ENCODE data around the gene TOB1.

TOB1 gene

DNA sequence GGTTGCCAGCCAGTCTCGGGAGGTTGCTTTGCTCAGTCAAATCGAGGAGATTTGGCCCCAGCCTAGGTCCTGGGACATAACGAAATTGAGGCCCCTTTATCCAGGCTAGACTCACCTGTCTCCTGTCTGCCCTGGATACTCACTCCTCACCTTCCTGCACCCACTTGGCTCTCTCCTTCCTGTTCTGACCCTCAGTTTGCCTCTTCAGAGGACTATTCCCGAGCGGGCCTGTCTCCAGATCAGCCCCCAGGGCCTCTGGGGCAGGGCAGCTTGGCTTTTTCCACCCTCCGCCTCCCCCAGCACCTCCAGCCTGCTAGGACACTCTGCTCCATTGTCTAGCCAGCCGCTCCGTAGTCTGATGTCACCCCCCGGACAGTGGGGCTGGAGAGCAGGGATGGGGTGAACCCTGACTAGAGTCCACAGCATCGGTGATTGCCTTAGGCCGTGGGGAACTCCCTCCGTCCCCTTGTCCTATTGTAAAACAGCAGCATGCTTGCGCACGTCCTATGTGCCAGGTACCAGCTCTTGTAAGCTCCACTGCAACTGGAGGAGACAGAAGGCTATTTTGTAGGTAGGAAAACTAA is 21.9 kb downstream of the TOB1 start:
- no peak for DNase-seq

DNA sequence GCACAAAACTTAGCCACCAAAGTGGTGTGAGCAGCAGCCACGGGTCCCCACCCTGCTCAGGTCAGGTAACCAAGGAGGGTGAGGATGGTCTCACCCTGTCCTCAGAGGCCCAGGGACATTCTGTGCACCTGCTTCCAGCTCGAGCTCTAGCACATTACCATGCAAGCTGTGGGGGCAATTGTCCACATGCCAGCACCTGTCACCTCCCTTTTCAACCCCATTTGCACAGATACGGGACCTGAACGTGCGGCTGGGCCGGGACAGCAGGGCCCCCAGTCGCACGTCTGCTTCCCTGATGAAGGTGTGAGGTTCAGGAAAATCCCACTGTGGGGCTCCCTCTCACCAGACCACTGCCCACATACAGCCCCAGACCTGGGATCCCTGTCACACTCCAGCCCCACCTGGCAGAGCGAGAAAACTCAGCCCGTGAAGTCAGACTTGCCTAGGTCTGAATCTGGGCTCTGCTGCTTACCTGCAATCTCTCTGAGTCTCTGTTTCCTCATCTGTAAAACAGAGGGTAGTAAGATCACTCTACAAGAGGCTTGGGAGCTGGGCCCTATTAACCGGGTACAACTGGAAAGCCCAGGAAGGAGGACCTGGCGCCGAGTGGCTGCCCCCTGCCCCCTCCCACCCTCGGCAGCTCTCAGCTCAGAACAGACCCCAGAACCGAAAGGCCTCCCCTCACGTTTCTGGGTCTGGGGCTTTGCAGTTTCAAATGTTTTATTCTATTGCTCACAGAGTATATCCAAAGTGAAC is 22.8 kb downstream of the TOB1 start:
- DNase-seq: no peak

DNA sequence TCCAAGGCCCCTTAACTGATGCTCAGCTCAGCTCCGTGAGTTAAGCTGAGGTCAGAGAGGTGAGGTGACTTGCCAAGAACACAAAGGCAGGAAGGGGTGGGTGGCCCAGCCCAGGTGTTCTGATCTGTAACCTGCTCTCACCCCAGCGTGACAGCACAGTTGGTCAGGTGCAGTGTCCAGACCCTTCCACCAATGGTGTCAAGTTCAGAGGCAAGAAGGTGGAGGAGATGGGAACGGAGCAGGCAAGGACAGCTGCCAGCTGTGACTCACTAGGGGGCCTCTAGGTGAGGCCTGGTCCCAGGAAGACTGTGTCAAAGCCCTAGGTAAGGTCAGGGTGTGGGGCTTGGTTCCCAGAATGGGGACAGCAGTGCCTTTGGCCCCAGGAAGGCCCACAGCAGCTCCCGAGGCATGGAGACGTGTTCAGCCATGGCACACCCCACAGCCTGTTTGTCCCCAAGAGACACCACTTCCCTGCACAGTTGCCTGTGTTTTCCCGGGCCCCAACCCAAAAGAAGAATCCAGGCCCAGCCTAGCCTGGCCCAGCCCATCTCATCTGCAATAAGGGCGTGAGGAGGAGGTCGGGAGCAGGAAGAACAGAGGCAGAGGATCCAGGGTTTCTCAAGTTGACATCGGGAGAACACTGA is 23.5 kb downstream of the TOB1 start:
- no peak for DNase-seq

DNA sequence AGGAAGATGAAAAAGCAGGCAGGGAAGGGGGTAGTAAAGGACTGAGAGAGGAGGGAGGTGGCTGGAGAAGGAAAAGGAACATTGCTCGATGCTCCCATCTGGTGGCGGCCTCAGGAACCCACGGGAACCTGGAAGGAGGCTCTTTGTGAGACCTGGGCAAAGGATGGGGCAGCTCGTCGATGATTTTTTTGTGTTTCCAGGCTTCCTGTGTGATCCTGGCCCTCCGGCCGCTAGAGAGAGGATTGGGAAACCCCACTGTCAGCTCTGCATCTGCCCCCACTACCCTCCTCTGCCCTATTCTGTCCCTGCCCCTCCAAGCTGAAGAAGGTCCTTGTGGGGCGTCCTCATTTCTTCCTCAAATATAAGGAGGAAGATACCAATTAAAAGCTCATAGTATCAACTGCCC is 24.2 kb downstream of the TOB1 start:
- DNase-seq: peak; percentile 74

DNA sequence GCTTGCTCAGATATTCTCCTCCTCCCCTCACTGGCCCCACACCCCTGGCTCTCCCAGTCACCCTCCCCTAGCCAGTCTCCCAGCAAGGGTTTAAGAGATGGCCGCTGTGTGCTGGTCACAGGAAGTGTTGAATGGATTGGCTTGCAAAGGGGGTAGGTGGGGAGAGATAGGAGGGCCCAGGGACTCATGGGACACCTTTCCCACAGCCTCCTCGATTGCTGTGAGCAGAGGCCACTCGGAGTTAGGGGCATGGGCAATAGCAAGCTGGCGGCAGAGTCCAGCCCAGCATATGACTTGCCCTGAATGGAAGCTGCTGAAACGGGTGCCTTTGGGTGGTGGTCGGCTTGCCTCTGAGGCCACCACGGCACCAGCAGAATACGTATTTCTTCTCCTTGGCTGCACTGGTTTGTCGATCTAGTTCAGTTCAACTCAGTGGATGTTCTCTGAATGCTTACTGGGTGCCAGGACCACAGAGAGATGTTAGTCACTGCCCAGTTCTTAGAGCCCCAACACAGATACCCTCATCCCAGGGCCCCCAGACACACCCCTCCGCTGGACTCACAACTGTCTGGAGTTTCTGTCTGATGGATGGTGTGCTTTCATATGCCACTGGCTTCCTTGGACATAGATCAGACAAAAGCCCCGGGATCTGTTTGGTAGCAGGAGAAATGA is 24.7 kb downstream of the TOB1 start:
- DNase-seq: no peak

DNA sequence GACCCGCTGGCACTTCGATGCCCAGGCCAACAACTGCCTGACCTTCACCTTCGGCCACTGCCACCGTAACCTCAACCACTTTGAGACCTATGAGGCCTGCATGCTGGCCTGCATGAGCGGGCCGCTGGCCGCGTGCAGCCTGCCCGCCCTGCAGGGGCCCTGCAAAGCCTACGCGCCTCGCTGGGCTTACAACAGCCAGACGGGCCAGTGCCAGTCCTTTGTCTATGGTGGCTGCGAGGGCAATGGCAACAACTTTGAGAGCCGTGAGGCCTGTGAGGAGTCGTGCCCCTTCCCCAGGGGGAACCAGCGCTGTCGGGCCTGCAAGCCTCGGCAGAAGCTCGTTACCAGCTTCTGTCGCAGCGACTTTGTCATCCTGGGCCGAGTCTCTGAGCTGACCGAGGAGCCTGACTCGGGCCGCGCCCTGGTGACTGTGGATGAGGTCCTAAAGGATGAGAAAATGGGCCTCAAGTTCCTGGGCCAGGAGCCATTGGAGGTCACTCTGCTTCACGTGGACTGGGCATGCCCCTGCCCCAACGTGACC is 25.8 kb downstream of the TOB1 start:
- DNase-seq: no peak

DNA sequence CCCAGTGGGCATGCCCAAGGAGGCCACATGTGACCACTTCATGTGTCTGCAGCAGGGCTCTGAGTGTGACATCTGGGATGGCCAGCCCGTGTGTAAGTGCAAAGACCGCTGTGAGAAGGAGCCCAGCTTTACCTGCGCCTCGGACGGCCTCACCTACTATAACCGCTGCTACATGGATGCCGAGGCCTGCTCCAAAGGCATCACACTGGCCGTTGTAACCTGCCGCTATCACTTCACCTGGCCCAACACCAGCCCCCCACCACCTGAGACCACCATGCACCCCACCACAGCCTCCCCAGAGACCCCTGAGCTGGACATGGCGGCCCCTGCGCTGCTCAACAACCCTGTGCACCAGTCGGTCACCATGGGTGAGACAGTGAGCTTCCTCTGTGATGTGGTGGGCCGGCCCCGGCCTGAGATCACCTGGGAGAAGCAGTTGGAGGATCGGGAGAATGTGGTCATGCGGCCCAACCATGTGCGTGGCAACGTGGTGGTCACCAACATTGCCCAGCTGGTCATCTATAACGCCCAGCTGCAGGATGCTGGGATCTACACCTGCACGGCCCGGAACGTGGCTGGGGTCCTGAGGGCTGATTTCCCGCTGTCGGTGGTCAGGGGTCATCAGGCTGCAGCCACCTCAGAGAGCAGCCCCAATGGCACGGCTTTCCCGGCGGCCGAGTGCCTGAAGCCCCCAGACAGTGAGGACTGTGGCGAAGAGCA is 26.4 kb downstream of the TOB1 start:
- no peak for DNase-seq

DNA sequence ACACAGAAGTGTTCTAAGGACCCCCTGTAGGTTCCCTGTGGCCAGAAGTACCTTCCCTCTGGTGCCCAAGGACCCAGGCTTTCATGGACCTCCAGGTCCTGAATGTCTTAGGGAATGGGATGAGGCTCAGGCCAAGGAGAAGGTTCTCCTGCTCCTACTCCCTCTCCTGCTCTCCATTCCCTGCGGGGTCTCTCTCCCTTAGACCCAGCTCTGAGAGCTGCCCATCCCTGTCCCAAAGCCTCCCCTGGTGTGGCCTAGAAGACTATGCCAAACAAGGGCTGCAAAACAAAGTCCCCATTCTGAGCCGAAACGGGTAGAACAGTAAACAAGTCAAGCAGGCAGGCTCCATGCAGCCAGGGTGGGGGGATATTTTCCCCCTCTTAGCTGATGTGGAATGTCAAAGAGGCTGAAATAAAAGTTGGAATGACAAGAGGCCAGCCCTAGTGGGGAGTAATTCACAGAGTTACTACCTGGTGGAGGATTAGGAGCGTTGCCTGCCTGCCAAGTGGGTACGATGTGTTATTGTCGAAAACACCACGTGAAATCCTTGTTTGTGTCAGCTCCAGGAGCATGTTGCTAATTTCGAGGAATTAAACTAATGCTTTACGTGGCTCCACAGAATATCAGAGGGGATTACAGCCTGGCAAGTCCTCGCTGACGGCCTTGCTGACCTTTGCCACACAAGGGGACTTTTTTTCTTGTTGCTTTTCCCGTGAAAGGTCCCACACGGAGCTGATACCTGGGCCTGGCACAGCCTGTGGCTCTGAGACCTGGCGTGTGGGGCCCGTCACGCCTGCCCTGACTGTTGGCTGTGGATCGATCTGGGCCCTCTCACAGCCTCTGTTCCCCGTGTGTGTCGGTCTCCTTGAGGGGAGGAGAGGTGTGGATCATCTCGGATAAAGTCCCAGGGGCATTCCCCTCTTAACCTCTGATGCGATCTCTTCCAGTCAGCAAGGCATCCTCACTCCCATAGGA is 27.9 kb downstream of the TOB1 start:
- no peak for DNase-seq

DNA sequence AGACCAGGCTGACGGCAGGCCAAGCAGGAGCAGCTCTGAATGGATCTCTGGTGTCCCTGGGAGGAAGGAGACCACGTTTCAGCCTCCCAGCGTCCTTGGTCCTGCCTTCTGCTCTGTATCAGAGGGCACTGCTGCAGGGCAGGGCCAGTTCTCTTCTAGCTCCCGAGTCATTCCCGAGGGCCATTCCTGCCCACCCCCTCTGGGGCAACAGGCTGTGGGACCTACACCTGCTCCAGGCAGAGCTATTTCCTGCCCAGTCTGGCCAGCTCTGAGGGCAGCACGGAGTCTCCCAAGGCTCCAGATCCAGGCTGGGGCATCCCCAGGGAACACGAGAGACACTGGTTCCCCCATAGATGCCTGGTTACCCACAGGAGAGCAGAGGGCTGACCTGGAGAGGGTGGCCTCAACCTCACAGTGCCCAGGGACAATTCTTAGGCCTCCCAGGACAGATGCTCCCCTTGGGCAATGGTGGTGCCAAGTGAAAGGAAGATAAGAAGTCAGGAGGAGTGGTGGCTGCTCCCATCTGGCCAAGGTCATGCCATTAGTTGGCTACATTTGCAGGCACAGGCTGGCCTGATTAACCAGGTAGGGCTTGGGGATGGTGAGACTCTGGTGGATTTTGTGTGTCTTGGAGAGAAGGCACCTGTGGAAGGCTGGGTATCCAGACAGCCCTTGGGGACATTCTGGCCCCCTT is 28.7 kb downstream of the TOB1 start:
- DNase-seq: no peak

DNA sequence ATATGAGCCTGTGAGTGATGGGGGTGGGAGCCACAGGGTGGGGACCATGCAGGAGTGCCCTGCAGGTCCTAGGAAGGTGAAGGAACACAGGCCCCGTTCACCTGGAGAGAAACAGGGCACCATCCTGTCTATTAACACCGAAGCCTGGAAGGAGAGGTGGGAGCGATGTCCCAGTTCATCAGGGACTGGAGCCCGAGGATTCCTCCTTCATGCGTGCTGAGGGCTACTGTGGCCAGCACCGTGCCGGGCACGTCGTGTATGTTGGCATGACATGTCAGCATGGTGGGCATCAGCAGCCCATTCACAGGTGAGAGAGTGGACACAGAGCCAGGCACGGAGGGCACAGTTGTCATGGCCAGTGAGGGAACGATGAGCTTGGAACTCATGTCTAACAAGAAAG is 29.3 kb downstream of the TOB1 start:
- no peak for DNase-seq

DNA sequence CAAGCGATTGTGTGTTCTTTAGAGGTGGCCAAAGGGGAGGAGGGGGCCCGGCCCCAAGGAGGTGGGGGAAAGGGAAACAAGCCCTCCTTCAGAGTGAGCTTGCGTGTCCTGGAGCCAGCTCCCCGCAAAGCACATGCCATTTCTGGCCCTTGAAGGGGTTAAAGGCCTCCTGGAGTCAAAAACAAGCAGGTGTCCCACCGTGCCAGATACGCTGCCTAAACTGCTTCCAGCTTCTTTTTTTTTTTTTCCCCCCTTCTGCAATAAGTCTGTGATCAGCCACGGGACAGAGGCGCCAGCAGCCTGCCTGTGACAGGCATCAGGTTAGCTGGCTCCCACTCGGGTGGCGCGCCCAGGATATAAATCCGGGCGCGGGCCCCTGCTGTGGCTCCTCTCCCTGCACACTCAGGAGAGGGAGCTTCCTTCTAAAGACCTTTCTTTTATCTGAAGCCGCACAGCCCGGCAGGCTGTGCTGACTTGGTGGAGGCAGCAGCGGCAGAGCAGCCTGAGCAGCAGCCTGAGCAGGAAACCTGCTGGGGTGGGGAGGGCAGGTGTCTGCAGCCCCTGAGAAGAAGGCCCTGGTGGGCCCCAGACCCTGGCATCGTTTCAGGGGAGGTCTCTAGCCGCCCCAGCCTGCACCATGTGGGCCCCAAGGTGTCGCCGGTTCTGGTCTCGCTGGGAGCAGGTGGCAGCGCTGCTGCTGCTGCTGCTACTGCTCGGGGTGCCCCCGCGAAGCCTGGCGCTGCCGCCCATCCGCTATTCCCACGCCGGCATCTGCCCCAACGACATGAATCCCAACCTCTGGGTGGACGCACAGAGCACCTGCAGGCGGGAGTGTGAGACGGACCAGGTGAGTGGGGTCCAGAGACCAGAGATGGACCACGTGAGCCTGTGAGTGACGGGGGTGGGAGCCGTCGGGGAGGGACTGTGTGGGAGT is 30.6 kb downstream of the TOB1 start, which contains the start of gene WFIKKN2:
TSS of gene WFIKKN2 (plus strand) at position 286 of the 934 bp plus-strand sequence. CDS start at position 638, 352 bp downstream.
- DNase-seq: peak; percentile 58

DNA sequence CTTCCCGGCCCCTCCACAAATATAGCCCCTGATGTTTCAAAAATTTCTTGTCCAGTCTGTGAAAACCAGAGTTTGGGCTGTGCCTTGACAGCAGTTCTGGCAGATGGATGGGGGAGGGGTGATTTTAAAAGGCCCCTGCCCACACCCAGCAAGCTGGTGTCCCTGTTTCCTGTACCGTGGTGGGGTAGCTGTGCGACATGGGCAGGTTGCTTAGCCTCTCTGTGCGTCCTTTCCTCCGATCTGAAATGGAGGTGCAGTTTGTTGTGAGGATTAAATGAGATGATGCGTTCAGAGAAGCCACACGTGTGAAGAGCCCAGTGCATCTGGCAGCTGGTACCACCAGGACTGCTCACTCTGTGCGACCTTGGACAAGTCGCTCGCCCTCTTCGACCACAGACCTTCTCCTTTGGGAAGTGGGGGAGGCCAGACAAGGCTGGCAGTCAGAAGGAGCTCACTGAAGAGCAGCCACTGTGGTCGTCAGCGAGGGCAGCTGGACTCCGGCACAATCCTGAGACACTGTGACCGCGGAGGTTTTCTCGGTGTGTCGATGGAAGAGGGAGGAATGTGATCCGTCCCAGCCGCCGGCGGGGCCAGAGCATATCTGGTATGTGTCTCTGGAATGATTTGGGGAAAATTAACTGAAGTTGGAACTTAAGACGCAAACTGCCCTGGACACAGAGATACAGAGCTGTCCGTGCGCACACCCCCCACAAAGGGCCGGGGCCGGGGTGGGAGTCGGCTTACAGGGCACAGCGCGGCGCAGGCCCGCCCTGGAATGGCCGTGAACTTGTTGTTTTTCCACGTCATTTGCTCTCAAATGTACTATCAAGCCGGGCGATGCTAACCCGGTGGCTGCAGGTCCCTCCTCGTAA is 31.5 kb downstream of the TOB1 start:
- peak; percentile 17 for DNase-seq

DNA sequence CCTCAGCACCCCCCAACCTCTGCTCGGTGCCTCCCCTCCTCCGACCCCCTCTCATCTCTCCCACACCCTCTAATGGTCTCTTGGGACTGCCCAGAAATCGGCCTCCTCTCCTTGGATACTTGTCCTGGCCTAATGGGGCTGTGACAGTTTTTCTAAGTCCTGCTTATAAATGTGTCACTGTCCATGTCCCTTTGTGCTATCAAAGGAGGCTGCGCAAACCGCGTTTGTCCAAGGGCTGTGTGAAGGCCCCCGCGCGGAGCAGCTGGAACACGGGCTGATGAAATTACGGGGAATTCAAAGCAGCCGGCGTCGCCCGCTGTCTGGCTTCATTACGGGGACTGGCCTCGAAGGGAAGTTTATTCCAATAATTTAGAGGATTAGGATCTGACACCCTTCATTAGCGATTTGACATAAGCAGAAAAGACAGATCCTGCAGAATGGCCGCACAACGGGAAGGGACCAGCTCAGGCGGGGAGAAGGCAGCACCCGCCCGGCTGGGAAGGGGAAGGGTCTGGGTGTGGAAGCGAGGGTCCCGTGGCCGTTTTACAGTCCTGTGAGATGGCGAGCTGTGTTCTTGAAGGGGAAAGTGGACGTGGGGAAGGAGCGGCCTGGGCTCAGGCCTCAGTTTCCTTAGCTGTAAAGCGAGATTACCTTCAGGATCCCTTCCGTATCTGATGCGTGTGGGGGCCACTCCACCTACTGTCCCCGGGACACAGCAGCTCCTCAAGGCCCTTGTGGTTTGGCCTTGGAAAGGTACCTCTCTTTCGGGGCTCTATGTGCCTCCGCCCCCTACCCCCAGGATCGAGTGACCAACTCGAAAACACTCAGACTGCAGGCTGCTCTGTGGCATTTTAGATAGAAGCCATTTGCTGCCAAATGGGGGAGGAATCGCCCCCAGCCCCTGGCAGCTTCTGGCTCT is 32.4 kb downstream of the TOB1 start:
- no peak for DNase-seq

DNA sequence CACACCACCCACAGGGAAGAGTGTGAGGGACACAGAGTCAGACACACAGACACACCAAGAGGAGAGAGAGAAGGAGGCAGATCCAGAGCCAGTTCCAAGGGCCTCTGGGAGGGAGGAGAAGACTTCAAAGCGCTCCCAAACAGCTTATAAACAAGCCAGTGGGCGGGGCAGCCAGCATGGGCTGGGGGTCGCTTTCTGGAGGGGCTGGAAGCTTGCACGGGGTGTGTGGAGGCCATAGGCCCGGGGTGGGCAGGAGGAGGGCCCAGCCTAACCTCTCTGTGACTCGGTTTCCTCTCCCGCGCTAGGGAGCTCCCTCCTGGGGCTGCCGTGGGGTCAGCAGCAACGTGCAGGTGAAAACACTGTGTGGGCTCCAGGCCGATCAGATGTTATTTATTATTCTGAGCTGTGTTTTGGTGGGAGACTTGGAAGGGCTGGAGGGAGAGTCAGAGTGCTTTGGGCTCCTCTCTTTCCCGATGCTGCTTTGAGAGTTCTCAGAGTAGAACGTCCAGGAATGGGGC is 33.2 kb downstream of the TOB1 start:
- no peak for DNase-seq

DNA sequence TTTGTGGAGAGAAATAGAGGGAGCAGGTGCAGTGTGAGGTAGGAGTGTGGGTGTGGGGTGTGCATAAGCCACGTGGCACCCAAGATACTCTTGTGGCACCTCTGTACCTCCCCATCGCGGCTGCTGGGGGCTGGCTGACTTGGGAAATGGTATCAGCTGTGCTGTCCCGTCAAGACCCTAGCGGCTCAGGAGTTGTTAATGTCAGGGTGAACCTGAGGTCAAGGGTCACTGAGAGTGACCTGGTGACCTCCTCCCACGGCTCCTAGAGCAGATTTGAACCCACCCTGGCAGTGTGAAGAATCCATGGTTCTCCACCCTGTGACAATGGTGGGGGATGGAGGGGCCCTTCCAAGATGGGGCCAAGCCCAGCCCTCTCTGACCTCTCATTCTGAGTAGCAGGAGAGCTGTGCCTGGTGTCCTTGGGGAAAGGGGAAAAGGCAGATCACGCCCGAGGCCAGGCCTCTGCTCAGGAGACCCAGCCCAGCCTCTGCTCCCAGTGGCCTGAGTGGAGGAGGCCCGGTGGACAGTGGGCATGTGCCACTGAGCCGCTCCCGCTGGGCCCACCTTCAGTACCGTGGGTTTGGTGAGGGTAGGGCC is 33.8 kb downstream of the TOB1 start:
- DNase-seq: no peak

DNA sequence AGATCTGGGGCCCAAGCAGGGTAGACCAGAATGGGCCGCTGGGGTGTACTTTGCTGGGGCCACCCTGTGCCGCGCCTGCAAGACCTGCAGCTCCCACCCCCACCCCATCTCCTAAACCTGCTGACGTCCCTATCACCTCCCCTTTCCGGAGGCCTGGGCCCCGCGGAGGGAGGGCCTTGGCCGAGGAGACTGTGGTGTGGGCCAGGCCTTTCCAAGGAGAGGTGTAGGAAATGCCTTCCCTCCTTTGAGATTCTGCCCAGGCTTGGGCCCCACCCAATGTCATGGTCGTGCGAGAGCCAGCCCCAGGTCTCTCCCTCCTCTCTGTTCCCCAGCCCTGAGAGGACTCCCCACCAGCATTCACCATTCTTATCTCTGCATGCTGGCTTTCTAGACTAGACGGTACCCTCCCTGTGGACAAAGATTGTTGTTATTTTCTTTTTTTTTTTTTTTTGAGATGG is 34.7 kb downstream of the TOB1 start:
- no peak for DNase-seq

DNA sequence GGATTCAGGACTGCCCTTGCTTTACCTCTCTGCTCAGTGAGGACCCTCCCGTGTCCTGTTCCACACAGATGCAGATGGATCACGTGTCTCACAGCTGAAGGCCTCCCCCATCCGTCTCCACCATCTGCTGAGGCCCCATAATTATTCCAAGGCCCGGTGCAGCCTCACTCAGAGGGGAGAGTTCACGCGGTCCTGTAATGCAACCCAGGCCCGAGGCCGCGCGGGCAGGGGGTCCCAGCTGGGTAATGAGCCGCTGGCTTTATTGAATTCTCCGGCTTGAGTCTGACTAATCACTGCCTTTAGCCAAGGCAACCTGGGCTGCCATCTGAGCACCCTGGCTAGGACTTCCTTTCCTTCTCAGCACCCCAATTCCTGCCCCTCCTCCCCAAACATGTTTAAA is 35.2 kb downstream of the TOB1 start:
- DNase-seq: peak; percentile 84

Data from NCI-H2171 treated with DMSO at 0.1 percent for 48 hours (cell line).